Measurements from ENCODE around the gene FUT2.

Gene FUT2

DNA sequence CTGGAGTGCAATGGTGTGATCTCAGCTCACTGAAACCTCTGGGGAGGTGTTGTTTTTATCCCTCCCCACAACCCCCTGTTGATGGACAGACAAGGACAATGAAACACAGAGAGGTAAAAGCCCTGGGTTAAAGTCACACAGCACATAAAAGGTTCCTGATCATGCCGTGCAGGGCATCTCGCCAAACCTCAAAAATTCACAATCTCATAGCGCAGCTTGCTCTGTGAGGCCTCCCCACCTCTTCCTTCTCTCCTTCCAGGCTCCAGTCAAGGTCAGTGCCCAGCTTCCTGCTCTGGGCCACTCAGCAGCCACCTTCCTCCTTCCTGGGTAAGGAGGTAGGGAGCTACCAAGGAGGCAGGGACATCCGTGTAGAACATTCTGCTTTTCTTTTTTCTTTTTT is 2.3 kb downstream of the FUT2 start:
- no peak overlapping the region for H2AFZ ChIP-seq (ENCODE audit: low read length)

GRCh38 chr19:48702701-48703100 is 6.9 kb downstream of the FUT2 start:
- no peaks in the 10 kb centered on the region for H3K79me2 ChIP-seq (ENCODE audit: insufficient read depth, low read length)
- H3K4me2 ChIP-seq (ENCODE audit: low read depth, low read length, poor library complexity, severe bottlenecking): no peak overlapping the region
- H3K9me3 ChIP-seq (ENCODE audit: insufficient read depth, low read depth, low read length): no peaks in the 10 kb centered on the region
- H3F3A ChIP-seq (ENCODE audit: low read depth): no peaks in the 10 kb centered on the region
- no peaks in the 10 kb centered on the region for H3K27me3 ChIP-seq (ENCODE audit: insufficient read depth, low read length, poor library complexity, severe bottlenecking)
- no peaks in the 10 kb centered on the region for H3K9me2 ChIP-seq (replicated peaks; ENCODE audit: low read depth, low read length)
- H2AFZ ChIP-seq (ENCODE audit: low read length): no peak overlapping the region
- H3K9ac ChIP-seq (ENCODE audit: low read depth, low read length, poor library complexity, severe bottlenecking): no peak overlapping the region
- H3K4me3 ChIP-seq (ENCODE audit: low read length, poor library complexity, severe bottlenecking): no peak overlapping the region
- TF ChIP-seq CTCF (conservative IDR thresholded peaks at IDR 0.05; ENCODE audit: low read length) (no peak), EZH2phosphoT487 (IDR thresholded peaks at IDR 0.05; ENCODE audit: borderline replicate concordance) (no peak)
- H3K4me1 ChIP-seq (ENCODE audit: insufficient read depth, low read length, poor library complexity, severe bottlenecking): no peaks in the 10 kb centered on the region
- H3K36me3 ChIP-seq (ENCODE audit: insufficient read depth, low read length): no peaks in the 10 kb centered on the region
- no peaks in the 10 kb centered on the region for H4K20me1 ChIP-seq (ENCODE audit: insufficient read depth, low read length, poor library complexity, severe bottlenecking)

More for the DNA sequence above, 2.3 kb downstream of the FUT2 start:
- no peak overlapping the region for H3K4me2 ChIP-seq (ENCODE audit: low read depth, low read length, poor library complexity, severe bottlenecking)
- no peak for TF ChIP-seq EZH2phosphoT487 (IDR thresholded peaks at IDR 0.05; ENCODE audit: borderline replicate concordance)
- TF ChIP-seq CTCF (conservative IDR thresholded peaks at IDR 0.05; ENCODE audit: low read length): no peak
- no peaks in the 10 kb centered on the region for H3K79me2 ChIP-seq (ENCODE audit: insufficient read depth, low read length)
- H3K4me1 ChIP-seq (ENCODE audit: insufficient read depth, low read length, poor library complexity, severe bottlenecking): no peaks in the 10 kb centered on the region
- H3K9ac ChIP-seq (ENCODE audit: low read depth, low read length, poor library complexity, severe bottlenecking): no peak overlapping the region
- H3K9me2 ChIP-seq (replicated peaks; ENCODE audit: low read depth, low read length): no peaks in the 10 kb centered on the region
- H3F3A ChIP-seq (ENCODE audit: low read depth): no peaks in the 10 kb centered on the region
- H3K4me3 ChIP-seq (ENCODE audit: low read length, poor library complexity, severe bottlenecking): no peak overlapping the region
- no peaks in the 10 kb centered on the region for H3K36me3 ChIP-seq (ENCODE audit: insufficient read depth, low read length)
- H3K27me3 ChIP-seq (ENCODE audit: insufficient read depth, low read length, poor library complexity, severe bottlenecking): no peaks in the 10 kb centered on the region
- no peaks in the 10 kb centered on the region for H3K9me3 ChIP-seq (ENCODE audit: insufficient read depth, low read depth, low read length)
- H4K20me1 ChIP-seq (ENCODE audit: insufficient read depth, low read length, poor library complexity, severe bottlenecking): no peaks in the 10 kb centered on the region

DNA sequence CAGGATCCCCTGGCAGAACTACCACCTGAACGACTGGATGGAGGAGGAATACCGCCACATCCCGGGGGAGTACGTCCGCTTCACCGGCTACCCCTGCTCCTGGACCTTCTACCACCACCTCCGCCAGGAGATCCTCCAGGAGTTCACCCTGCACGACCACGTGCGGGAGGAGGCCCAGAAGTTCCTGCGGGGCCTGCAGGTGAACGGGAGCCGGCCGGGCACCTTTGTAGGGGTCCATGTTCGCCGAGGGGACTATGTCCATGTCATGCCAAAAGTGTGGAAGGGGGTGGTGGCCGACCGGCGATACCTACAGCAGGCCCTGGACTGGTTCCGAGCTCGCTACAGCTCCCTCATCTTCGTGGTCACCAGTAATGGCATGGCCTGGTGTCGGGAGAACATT is 7.5 kb downstream of the FUT2 start:
- Histone ChIP-seq H3K9me3 (ENCODE audit: insufficient read depth, low read depth, low read length) (no peaks in the 10 kb centered on the region), H3K79me2 (ENCODE audit: insufficient read depth, low read length) (no peaks in the 10 kb centered on the region), H4K20me1 (ENCODE audit: insufficient read depth, low read length, poor library complexity, severe bottlenecking) (no peaks in the 10 kb centered on the region), H3K27me3 (ENCODE audit: insufficient read depth, low read length, poor library complexity, severe bottlenecking) (no peaks in the 10 kb centered on the region), H3K9ac (ENCODE audit: low read depth, low read length, poor library complexity, severe bottlenecking) (no peak overlapping the region), H2AFZ (ENCODE audit: low read length) (no peak overlapping the region), H3K36me3 (ENCODE audit: insufficient read depth, low read length) (no peaks in the 10 kb centered on the region), H3K4me1 (ENCODE audit: insufficient read depth, low read length, poor library complexity, severe bottlenecking) (no peaks in the 10 kb centered on the region), H3K9me2 (replicated peaks; ENCODE audit: low read depth, low read length) (no peaks in the 10 kb centered on the region), H3K4me2 (ENCODE audit: low read depth, low read length, poor library complexity, severe bottlenecking) (no peak overlapping the region), H3K4me3 (ENCODE audit: low read length, poor library complexity, severe bottlenecking) (no peak overlapping the region), H3F3A (ENCODE audit: low read depth) (no peaks in the 10 kb centered on the region)
- TF ChIP-seq EZH2phosphoT487 (IDR thresholded peaks at IDR 0.05; ENCODE audit: borderline replicate concordance): no peak
- no peak for TF ChIP-seq CTCF (conservative IDR thresholded peaks at IDR 0.05; ENCODE audit: low read length)

All from Loucy (cell line).